ENCODE results near the gene VDAC1. TPM values are rescaled to one million over a fixed set of nuclear protein-coding genes. Genes with fewer than 3 reads are reported as not detected.

Gene VDAC1
- total RNA-seq, 6 experiments from 2014 or later = 276 to 324 (median 316) TPM

DNA sequence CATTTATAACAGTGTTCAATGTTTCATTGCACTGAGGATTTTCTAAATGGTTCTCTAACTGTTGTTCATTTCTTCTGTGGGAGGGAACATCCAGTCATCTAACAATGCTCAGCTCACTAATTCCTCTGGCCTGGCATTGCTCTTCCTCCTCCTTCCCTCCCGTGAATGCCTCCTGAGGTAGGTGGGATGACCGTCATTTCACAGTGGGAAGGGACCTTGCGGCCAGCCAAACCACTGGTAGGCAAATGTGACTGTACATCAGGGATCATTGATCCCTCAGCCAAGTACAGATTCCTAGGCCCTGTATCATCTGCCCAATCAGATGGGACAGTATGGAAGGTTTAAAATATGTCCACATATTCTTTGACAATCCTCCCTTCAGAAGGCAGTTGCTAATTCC lies 23.7 kb upstream of the VDAC1 start:
- Mint-ChIP-seq H3K9me3 (peaks cover 7% of the 10 kb centered on the region; the same call in 1 of the 2 replicates), H3K4me1 (ENCODE audit: low read depth) (peaks cover 30% of the 10 kb centered on the region), H3K4me3 (peak overlapping the region; percentile 22; the same call in 1 of the 2 replicates), H3K27ac (peak overlapping the region; percentile 75), H3K27me3 (ENCODE audit: insufficient read depth) (peaks cover 32% of the 10 kb centered on the region), H3K36me3 (ENCODE audit: low read depth) (no peaks in the 10 kb centered on the region)
- DNase-seq = no peak
- TF ChIP-seq, protein P1, sequence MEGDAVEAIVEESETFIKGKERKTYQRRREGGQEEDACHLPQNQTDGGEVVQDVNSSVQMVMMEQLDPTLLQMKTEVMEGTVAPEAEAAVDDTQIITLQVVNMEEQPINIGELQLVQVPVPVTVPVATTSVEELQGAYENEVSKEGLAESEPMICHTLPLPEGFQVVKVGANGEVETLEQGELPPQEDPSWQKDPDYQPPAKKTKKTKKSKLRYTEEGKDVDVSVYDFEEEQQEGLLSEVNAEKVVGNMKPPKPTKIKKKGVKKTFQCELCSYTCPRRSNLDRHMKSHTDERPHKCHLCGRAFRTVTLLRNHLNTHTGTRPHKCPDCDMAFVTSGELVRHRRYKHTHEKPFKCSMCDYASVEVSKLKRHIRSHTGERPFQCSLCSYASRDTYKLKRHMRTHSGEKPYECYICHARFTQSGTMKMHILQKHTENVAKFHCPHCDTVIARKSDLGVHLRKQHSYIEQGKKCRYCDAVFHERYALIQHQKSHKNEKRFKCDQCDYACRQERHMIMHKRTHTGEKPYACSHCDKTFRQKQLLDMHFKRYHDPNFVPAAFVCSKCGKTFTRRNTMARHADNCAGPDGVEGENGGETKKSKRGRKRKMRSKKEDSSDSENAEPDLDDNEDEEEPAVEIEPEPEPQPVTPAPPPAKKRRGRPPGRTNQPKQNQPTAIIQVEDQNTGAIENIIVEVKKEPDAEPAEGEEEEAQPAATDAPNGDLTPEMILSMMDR (IDR thresholded peaks at IDR 0.05) = no peak

DNA sequence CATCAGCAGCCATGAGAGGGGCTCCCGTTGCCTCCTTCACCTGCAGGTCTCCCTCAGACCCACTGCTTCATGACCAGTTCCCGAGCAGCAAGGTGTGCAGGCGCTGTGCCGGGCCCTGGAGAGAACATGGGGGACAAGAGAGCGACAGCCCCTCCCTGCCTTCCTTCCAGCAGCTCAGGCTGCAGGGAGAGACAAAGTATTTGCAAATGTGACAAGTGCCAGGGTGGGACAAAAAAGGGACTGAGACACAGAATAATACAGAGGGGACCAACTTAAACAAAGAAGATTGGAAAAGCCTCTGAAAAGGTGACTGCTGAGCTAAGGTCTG lies 22.5 kb upstream of the VDAC1 start:
- H3K4me3 Mint-ChIP-seq = no peak overlapping the region
- H3K27me3 Mint-ChIP-seq (ENCODE audit: insufficient read depth) = peaks cover 43% of the 10 kb centered on the region
- TF ChIP-seq, protein P1 (IDR thresholded peaks at IDR 0.05) = no peak
- peaks cover 3% of the 10 kb centered on the region; the same call in 1 of the 2 replicates for H3K9me3 Mint-ChIP-seq
- DNase-seq = no peak
- H3K36me3 Mint-ChIP-seq (ENCODE audit: low read depth) = no peaks in the 10 kb centered on the region
- no peak overlapping the region for H3K27ac Mint-ChIP-seq
- peaks cover 25% of the 10 kb centered on the region for H3K4me1 Mint-ChIP-seq (ENCODE audit: low read depth)

DNA sequence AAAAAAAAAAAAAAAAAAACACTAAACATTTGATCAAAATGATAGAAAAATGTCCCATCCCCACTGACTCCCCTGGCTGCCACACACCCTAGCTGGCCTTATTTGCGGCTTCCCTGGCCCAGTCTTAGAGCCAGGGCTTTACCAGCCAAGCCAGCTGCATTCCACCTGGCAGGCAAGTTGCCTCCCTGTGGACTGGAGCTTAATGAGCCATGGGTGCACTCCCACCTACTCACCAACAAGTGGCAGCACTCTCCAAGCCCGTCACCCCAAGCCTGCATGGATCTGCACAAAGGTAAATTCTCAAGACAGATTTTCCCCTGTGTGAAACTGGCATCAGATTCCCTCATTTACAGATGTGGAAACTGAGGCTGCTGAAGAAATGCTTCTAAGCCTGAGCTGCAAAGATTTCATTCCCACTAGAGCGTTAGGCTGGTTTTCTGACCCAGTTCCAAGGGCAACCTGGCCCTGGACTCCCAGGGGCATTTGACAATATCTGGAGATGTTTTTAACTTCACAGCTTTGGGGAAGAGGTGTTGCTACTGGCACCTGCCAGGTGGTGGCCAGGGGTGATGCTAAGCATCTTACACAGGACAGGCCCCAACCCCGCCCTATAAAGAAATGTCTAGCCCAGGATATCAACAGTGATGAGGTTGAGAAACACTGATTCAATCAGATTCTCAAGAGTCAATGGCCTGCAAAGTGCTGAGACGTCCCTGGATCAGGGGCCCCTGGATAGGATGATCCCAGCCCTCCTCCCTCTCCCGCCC lies 21.9 kb upstream of the VDAC1 start:
- no peak overlapping the region for H3K27ac Mint-ChIP-seq
- no peak overlapping the region for H3K4me3 Mint-ChIP-seq
- H3K9me3 Mint-ChIP-seq = no peaks in the 10 kb centered on the region
- H3K4me1 Mint-ChIP-seq (ENCODE audit: low read depth) = peaks cover 20% of the 10 kb centered on the region
- TF ChIP-seq, protein P1 (IDR thresholded peaks at IDR 0.05) = peak; percentile 73
- no peaks in the 10 kb centered on the region for H3K36me3 Mint-ChIP-seq (ENCODE audit: low read depth)
- peaks cover 47% of the 10 kb centered on the region for H3K27me3 Mint-ChIP-seq (ENCODE audit: insufficient read depth)
- DNase-seq = peak; percentile 44

DNA sequence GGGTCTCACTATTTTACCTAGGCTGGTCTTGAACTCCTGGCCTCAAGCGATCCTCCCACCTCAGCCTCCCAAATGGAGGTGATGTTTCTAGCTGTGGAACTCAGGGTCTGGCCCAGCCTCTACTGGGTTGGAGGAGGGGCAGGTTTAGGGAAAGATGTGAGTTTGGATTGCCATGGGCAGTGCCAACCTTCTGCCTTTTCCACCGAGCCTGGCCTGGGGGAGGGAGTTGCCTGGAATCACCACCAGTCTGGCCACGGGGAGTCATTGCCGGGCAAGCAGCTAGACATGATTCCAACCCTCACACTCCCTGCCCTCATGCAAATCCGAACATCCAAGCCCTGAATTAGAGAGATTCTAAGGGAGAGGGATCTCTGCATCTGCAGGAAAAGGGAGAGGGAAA lies 21.0 kb upstream of the VDAC1 start:
- DNase-seq = no peak

DNA sequence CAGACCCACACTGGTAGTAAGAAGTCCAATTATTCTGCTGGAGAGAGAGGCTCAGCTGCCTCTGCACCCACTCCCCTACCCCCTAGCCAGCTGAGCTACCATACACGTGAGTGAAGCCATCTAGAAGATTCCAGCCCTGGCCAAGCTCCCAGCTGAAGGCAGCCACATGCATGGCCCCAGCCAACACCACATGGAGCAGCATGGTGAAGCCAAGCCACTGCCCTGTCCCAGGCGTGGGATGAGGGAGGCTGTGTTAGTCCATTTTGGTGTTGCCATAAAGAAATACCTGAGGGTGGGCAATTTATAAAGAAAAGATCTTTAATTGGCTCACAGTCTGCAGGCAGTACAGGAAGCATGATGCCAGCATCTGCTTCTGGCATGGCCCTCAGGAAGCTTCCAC lies 20.0 kb upstream of the VDAC1 start:
- TF ChIP-seq, protein P1 (IDR thresholded peaks at IDR 0.05) = no peak
- no peak overlapping the region for H3K4me3 Mint-ChIP-seq
- H3K27ac Mint-ChIP-seq = no peak overlapping the region
- H3K36me3 Mint-ChIP-seq (ENCODE audit: low read depth) = no peaks in the 10 kb centered on the region
- DNase-seq = no peak
- H3K4me1 Mint-ChIP-seq (ENCODE audit: low read depth) = peaks cover 18% of the 10 kb centered on the region
- peaks cover 55% of the 10 kb centered on the region for H3K27me3 Mint-ChIP-seq (ENCODE audit: insufficient read depth)
- no peaks in the 10 kb centered on the region for H3K9me3 Mint-ChIP-seq

More for the DNA sequence above, 21.0 kb upstream of the VDAC1 start:
- Mint-ChIP-seq H3K27ac (no peak overlapping the region), H3K9me3 (no peaks in the 10 kb centered on the region), H3K4me1 (ENCODE audit: low read depth) (peaks cover 20% of the 10 kb centered on the region), H3K36me3 (ENCODE audit: low read depth) (no peaks in the 10 kb centered on the region), H3K4me3 (no peak overlapping the region), H3K27me3 (ENCODE audit: insufficient read depth) (peaks cover 52% of the 10 kb centered on the region)
- TF ChIP-seq, protein P1 (IDR thresholded peaks at IDR 0.05) = no peak
